Neural progenitor cell (in vitro differentiated cells): ENCODE data around the gene PITX3. TPM values are rescaled to one million over a fixed set of nuclear protein-coding genes. Genes with fewer than 3 reads are reported as not detected.

Experiments used
- DNase-seq: peaks from one replicate; pipeline ENCODE4 v3.0.0-alpha.2; 2016; ENCODE audit warnings: low spot score
- H2AFZ ChIP-seq: fragments of 200-600 bp; sonication (generic); replicated peaks from 2 replicates; pipeline ENCODE4 v1.6.1; 2016; ENCODE audit warnings: antibody characterized with exemption
- H3F3A ChIP-seq: fragments of 200-600 bp; sonication (generic); 2 replicates; pipeline ENCODE4 v1.6.1; 2016; ENCODE audit warnings: antibody characterized with exemption, low read depth
- H3K27ac ChIP-seq: fragments of 200-600 bp; sonication (generic); 2 replicates; pipeline ENCODE4 v1.5.1; 2016; ENCODE audit warnings: mild to moderate bottlenecking
- H3K27me3 ChIP-seq: fragments of 200-600 bp; sonication (generic); 2 replicates; pipeline ENCODE4 v1.6.1; 2016; ENCODE audit warnings: mild to moderate bottlenecking, moderate library complexity
- H3K36me3 ChIP-seq: fragments of 200-600 bp; sonication (generic); 2 replicates; pipeline ENCODE4 v1.5.1; 2016
- H3K4me1 ChIP-seq: fragments of 200-600 bp; sonication (generic); 2 replicates; pipeline ENCODE4 v1.6.1; 2016; ENCODE audit warnings: mixed run types
- H3K4me2 ChIP-seq: fragments of 200-600 bp; sonication (generic); 2 replicates; pipeline ENCODE4 v1.6.1; 2016
- H3K4me3 ChIP-seq: fragments of 200-600 bp; sonication (generic); 2 replicates; pipeline ENCODE4 v1.5.1; 2016
- H3K79me2 ChIP-seq: fragments of 200-600 bp; sonication (generic); 2 replicates; pipeline ENCODE4 v1.6.1; 2016; ENCODE audit warnings: low read depth
- H3K9ac ChIP-seq: fragments of 200-600 bp; sonication (generic); 2 replicates; pipeline ENCODE4 v1.6.1; 2016
- H3K9me3 ChIP-seq: fragments of 200-600 bp; sonication (generic); 2 replicates; pipeline ENCODE4 v1.5.1; 2016; ENCODE audit warnings: low read depth
- H4K20me1 ChIP-seq: fragments of 200-600 bp; sonication (generic); 2 replicates; pipeline ENCODE4 v1.6.1; 2016; ENCODE audit warnings: low read depth
- H3K27ac Mint-ChIP-seq: 3 replicates; pipeline ENCODE4 v1.8.0; 2021; ENCODE audit warnings: mixed read lengths
- H3K27me3 Mint-ChIP-seq: 2 replicates; pipeline ENCODE4 v1.8.0; 2022; ENCODE audit warnings: low read depth, mild to moderate bottlenecking, inconsistent platforms, moderate library complexity, mixed read lengths; ENCODE audit not compliant: insufficient read depth
- H3K36me3 Mint-ChIP-seq: 3 replicates; pipeline ENCODE4 v1.8.0; 2021; ENCODE audit warnings: mixed read lengths
- H3K4me1 Mint-ChIP-seq: 3 replicates; pipeline ENCODE4 v1.8.0; 2021; ENCODE audit warnings: mixed read lengths
- H3K4me3 Mint-ChIP-seq: 3 replicates; pipeline ENCODE4 v1.8.0; 2021; ENCODE audit warnings: mild to moderate bottlenecking, moderate library complexity, mixed read lengths
- H3K9me3 Mint-ChIP-seq: 3 replicates; pipeline ENCODE4 v1.8.0; 2020; ENCODE audit warnings: mixed read lengths
- EZH2 ChIP-seq: fragments of 200-600 bp; sonication (generic); IDR thresholded peaks from 2 replicates; pipeline ENCODE4 v1.6.1; 2017; ENCODE audit warnings: antibody characterized with exemption, mild to moderate bottlenecking, moderate library complexity
- EZH2phosphoT487 ChIP-seq: fragments of 200-600 bp; sonication (generic); IDR thresholded peaks from 2 replicates; pipeline ENCODE4 v1.6.1; 2017; ENCODE audit warnings: antibody characterized with exemption
- total RNA-seq: library from RNA; depleted of rRNA; stranded (reverse); fragments of >200 nt; gene quantifications from 2 replicates; pipeline ENCODE4 v1.2.3, GENCODE V29; 2015; ENCODE audit warnings: low replicate concordance
- TF ChIP-seq, protein P1 (sequence below): fragments of 200-600 bp; sonication (generic); IDR thresholded peaks from 2 replicates; pipeline ENCODE4 v1.5.1; 2017; ENCODE audit warnings: antibody characterized with exemption, mild to moderate bottlenecking

PITX3 gene
- total RNA-seq, 1 donor from 2014 or later: not detected

DNA sequence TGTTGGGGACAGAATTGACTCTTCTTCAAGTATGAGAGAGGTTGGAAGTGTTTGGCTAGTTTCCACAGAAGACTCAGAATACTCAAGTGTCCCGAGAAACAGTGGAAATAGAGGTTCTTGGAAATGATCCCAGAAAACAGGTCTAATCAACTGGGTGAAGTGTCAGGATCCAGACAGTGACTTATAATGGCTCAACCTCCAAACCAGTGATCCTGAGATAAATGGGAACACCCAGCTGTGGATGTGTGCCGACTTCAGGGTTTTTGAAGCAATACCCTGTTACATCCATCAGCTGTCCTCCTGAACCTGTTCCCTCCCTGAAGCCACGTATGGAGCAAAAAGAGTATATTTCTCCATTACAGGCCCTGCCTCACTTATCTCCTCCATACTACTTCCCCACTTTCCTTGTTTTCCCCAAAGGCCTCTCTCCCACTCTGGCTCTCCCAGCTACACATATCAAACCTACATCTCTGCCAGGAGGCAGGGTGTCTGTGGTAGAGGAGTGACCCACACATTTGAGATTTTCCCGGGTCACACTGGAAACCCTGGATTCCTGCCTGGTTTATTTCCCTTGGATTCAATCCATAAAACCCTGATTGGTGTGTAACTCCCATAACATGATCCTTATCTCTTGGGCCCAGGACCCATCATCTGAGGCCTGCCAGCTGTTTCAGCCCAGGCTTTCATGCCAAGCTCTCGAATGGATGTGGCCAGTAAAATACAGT, 32.8 kb downstream of the PITX3 start:
- no peak overlapping the region for H3K4me2 ChIP-seq
- no peak overlapping the region for H3K27ac Mint-ChIP-seq
- H3K4me1 Mint-ChIP-seq: no peaks in the 10 kb centered on the region

DNA sequence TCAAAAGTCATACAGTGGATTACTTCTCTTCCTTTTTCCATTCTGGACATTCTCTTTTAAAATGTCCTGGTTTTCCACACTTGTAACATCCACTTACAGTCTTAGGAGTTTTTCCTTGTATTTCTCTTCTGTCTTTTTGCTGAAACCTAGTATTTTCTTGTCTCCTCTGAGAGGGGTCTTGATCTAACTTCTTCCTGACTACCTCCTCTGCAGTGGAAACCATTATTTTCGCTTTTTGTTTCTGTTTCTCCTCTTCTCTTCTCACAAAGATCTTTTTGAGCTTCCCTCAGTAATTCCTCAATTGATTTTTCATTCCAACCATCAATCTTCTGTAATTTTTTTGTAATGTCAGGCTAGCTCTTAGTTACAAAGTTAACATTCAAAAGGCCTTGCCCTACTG, 38.9 kb downstream of the PITX3 start:
- Mint-ChIP-seq H3K36me3 (no peaks in the 10 kb centered on the region), H3K27me3 (peaks cover 7% of the 10 kb centered on the region), H3K4me3 (no peak overlapping the region), H3K9me3 (peaks cover 7% of the 10 kb centered on the region), H3K27ac (no peak overlapping the region), H3K4me1 (no peaks in the 10 kb centered on the region)
- no peaks in the 10 kb centered on the region for H3K27me3 ChIP-seq
- TF ChIP-seq, protein P1, sequence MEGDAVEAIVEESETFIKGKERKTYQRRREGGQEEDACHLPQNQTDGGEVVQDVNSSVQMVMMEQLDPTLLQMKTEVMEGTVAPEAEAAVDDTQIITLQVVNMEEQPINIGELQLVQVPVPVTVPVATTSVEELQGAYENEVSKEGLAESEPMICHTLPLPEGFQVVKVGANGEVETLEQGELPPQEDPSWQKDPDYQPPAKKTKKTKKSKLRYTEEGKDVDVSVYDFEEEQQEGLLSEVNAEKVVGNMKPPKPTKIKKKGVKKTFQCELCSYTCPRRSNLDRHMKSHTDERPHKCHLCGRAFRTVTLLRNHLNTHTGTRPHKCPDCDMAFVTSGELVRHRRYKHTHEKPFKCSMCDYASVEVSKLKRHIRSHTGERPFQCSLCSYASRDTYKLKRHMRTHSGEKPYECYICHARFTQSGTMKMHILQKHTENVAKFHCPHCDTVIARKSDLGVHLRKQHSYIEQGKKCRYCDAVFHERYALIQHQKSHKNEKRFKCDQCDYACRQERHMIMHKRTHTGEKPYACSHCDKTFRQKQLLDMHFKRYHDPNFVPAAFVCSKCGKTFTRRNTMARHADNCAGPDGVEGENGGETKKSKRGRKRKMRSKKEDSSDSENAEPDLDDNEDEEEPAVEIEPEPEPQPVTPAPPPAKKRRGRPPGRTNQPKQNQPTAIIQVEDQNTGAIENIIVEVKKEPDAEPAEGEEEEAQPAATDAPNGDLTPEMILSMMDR: no peak
- TF ChIP-seq EZH2phosphoT487 (no peak), EZH2 (no peak)
- DNase-seq: no peak
- no peaks in the 10 kb centered on the region for H3K4me1 ChIP-seq
- H3K27ac ChIP-seq: no peak overlapping the region
- H3K4me2 ChIP-seq: no peak overlapping the region
- no peak overlapping the region for H3K4me3 ChIP-seq
- no peak overlapping the region for H2AFZ ChIP-seq
- no peak overlapping the region for H3K9ac ChIP-seq
- H3K79me2 ChIP-seq: no peaks in the 10 kb centered on the region
- no peaks in the 10 kb centered on the region for H3K36me3 ChIP-seq
- H4K20me1 ChIP-seq: no peaks in the 10 kb centered on the region
- no peaks in the 10 kb centered on the region for H3K9me3 ChIP-seq
- H3F3A ChIP-seq: no peaks in the 10 kb centered on the region

More for the DNA sequence above, 32.8 kb downstream of the PITX3 start:
- H3K4me1 ChIP-seq: no peaks in the 10 kb centered on the region
- Mint-ChIP-seq H3K4me3 (no peak overlapping the region), H3K27me3 (peaks cover under 1% of the 10 kb centered on the region), H3K36me3 (no peaks in the 10 kb centered on the region), H3K9me3 (no peaks in the 10 kb centered on the region)
- DNase-seq: no peak
- no peak overlapping the region for H3K9ac ChIP-seq
- H3K36me3 ChIP-seq: no peaks in the 10 kb centered on the region
- no peak for TF ChIP-seq EZH2phosphoT487
- TF ChIP-seq, protein P1: no peak
- no peak for TF ChIP-seq EZH2
- H3K4me3 ChIP-seq: no peak overlapping the region
- peaks cover 5% of the 10 kb centered on the region for H3K27me3 ChIP-seq
- no peak overlapping the region for H3K27ac ChIP-seq
- no peaks in the 10 kb centered on the region for H4K20me1 ChIP-seq
- no peaks in the 10 kb centered on the region for H3K9me3 ChIP-seq
- no peaks in the 10 kb centered on the region for H3F3A ChIP-seq
- no peaks in the 10 kb centered on the region for H3K79me2 ChIP-seq
- peak overlapping the region; percentile 10 for H2AFZ ChIP-seq

DNA sequence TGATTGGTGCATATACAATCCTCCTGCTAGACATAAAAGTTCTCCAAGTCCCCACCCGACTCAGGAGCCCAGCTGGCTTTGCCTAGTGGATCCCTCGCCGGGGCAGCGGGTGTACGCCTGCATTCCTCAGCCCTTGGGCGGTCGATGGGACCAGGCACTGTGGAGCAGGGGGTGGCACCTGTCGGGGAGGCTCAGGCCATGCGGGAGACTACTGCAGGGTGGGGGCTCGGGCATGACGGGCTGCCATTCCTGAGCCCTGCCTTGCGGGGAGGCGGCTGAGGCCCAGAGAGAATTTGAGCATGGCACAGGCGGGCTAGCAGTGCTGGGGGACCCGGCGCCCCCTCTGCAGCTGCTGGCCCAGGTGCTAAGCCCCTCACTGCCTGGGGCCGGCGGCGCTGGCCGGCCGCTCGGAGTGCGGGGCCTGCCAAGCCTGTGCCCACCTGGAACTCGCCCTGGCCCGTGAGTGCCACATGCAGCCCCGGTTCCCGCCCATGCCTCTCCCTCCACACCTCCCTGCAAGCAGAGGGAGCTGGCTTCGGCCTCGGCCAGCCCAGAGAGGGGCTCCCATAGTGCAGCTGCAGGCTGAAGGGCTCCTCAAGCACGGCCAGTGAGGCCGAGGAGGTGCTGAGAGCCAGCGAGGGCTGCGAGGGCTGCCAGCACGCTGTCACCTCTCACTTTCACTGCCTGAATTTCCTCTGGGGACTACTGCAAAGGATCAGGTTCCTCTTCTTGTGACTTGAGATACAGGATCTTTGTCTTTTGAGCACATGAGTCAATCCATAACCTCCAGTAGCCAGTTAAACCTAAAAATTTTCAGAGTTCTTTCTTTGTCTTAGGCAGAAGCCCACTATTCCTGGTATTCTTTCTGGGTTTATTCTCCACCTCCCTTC, 40.3 kb downstream of the PITX3 start:
- Mint-ChIP-seq H3K36me3 (no peaks in the 10 kb centered on the region), H3K4me3 (no peak overlapping the region), H3K27me3 (peaks cover 12% of the 10 kb centered on the region), H3K9me3 (peaks cover 10% of the 10 kb centered on the region), H3K27ac (no peak overlapping the region), H3K4me1 (no peaks in the 10 kb centered on the region)
- Histone ChIP-seq H3K9me3 (no peaks in the 10 kb centered on the region), H3K36me3 (no peaks in the 10 kb centered on the region), H3K4me3 (no peak overlapping the region), H4K20me1 (no peaks in the 10 kb centered on the region), H3K4me1 (no peaks in the 10 kb centered on the region), H2AFZ (no peak overlapping the region), H3F3A (no peaks in the 10 kb centered on the region), H3K27me3 (no peaks in the 10 kb centered on the region), H3K79me2 (no peaks in the 10 kb centered on the region), H3K9ac (no peak overlapping the region), H3K27ac (no peak overlapping the region), H3K4me2 (no peak overlapping the region)
- DNase-seq: no peak
- TF ChIP-seq, protein P1: no peak
- TF ChIP-seq EZH2: no peak
- no peak for TF ChIP-seq EZH2phosphoT487
